Measurements from ENCODE around the gene COL8A2.
"Not testable (repeated sequence)": the region's sequence is repeated elsewhere in the genome, so short reads cannot be mapped to it uniquely, and the experiment has no call there.

The COL8A2 gene

DNA sequence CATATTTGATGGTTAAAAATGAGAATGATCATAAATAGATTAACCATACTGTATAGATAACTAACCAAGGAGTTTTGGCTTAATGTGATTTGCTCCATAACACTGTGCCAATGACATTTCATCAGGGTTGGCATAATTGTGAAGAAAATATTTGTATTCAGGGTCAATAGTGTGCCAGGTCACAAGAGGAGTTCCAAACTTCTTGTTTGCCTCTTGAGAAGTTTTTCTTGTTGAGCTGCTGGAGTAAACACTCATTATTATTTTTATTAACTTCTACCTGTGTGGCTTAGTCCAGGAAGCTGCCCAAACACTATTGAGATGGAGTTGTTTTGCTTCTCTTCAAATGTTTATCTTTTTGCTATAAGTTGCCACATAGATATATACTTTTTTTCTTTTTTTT lies 38.4 kb upstream of the COL8A2 start:
- no peaks in the 10 kb centered on the region for H3K27me3 ChIP-seq (ENCODE audit: insufficient read depth, low read length)
- peaks cover 17% of the 10 kb centered on the region for H3K4me1 ChIP-seq (ENCODE audit: insufficient read depth, low read length)
- H3K36me3 ChIP-seq (ENCODE audit: insufficient read depth, low read length): peaks cover 3% of the 10 kb centered on the region; the same call in 1 of the 2 replicates
- H3K4me3 ChIP-seq (ENCODE audit: low read length): no peak overlapping the region
- no peaks in the 10 kb centered on the region for H3K9me3 ChIP-seq (ENCODE audit: insufficient read depth, low read depth, low read length)
- H3K9ac ChIP-seq (ENCODE audit: low read depth, low read length): no peak overlapping the region
- H3K27ac ChIP-seq (ENCODE audit: low read depth, low read length): no peak overlapping the region

DNA sequence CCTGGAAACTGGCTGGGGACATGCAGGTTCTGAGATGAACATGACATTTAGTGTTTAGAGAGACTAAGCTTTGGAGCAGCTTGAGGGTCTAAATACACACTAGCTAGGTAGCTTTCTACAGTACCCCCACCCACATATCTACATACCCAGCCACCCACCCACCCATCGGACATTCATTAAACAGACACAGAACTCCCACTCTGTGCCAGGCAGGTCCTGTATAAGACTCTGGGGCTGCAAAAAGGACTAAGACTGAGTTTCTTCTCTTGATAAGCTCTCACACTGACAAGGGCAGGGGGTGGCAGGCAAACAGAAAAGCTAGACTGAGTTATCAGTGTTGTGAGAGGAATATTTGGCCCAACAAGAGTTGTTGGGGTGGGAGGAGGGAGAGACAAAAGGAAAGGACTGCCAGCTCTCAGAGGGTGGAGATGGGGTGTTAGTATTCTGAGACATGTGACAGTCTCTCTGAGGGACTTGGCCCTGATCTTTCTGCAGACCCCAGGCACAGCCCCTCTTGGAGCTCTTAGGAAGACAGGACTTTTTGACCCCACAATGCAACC lies 37.7 kb upstream of the COL8A2 start:
- WGBS: 95% methylated on average over 1 of the region's 1 CpG
- H3K27ac ChIP-seq (ENCODE audit: low read depth, low read length): no peak overlapping the region
- H3K4me1 ChIP-seq (ENCODE audit: insufficient read depth, low read length): peaks cover 18% of the 10 kb centered on the region
- no peak overlapping the region for H3K9ac ChIP-seq (ENCODE audit: low read depth, low read length)
- H3K4me3 ChIP-seq (ENCODE audit: low read length): no peak overlapping the region
- H3K27me3 ChIP-seq (ENCODE audit: insufficient read depth, low read length): no peaks in the 10 kb centered on the region
- H3K9me3 ChIP-seq (ENCODE audit: insufficient read depth, low read depth, low read length): no peaks in the 10 kb centered on the region
- H3K36me3 ChIP-seq (ENCODE audit: insufficient read depth, low read length): peaks cover 3% of the 10 kb centered on the region; the same call in 1 of the 2 replicates

- Histone ChIP-seq H3K27ac (ENCODE audit: low read depth, low read length) (no peak overlapping the region; the same call in 1 of the 2 replicates), H3K4me1 (ENCODE audit: insufficient read depth, low read length) (peaks cover 22% of the 10 kb centered on the region), H3K9me3 (ENCODE audit: insufficient read depth, low read depth, low read length) (no peaks in the 10 kb centered on the region), H3K4me3 (ENCODE audit: low read length) (peak overlapping the region; percentile 58), H3K27me3 (ENCODE audit: insufficient read depth, low read length) (no peaks in the 10 kb centered on the region), H3K9ac (ENCODE audit: low read depth, low read length) (peak overlapping the region; percentile 80; the same call in 1 of the 2 replicates), H3K36me3 (ENCODE audit: insufficient read depth, low read length) (no peaks in the 10 kb centered on the region)
- WGBS: 67% methylated on average over 14 of the region's 14 CpGs
Measured at GRCh38 chr1:36161641-36162531, 36.9 kb upstream of the COL8A2 start.

- H3K4me1 ChIP-seq (ENCODE audit: insufficient read depth, low read length): peaks cover 22% of the 10 kb centered on the region
- H3K27me3 ChIP-seq (ENCODE audit: insufficient read depth, low read length): no peaks in the 10 kb centered on the region
- H3K9ac ChIP-seq (ENCODE audit: low read depth, low read length): peak overlapping the region; percentile 80
- WGBS: 8% methylated on average over 12 of the region's 12 CpGs
- no peaks in the 10 kb centered on the region for H3K36me3 ChIP-seq (ENCODE audit: insufficient read depth, low read length)
- peak overlapping the region; percentile 97 for H3K27ac ChIP-seq (ENCODE audit: low read depth, low read length)
- H3K9me3 ChIP-seq (ENCODE audit: insufficient read depth, low read depth, low read length): no peaks in the 10 kb centered on the region
- H3K4me3 ChIP-seq (ENCODE audit: low read length): peak overlapping the region; percentile 58
Measured at GRCh38 chr1:36160949-36161485, 36.0 kb upstream of the COL8A2 start.

DNA sequence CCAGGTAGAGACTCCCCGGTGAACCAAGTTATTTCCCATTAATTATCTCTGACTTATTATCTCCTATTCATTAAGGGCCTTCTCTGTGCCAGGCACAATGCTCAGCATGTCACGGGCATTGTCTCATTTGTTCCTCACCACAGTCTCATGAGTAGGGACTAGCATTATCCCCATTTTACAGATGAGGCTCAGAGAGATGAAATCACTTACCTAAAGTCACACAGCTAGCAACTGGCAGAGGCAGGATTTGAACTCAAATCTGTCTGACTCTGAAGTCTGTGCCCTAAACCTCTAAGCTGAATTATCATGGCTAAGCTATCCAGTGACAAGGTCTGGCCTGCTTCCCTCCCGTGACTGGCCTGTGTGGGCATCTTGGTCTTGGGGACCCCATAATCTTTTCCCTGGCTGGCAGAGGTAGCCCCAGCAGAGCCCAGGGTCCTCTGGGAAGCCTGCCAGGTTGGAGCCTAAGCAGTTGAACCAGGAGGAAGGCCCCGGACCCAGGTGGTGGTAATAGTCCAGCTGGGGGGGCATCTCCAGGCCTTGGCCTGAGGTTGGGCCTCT lies 35.4 kb upstream of the COL8A2 start:
- Histone ChIP-seq H3K4me3 (ENCODE audit: low read length) (peak overlapping the region; percentile 58), H3K27ac (ENCODE audit: low read depth, low read length) (peak overlapping the region; percentile 97), H3K4me1 (ENCODE audit: insufficient read depth, low read length) (peaks cover 22% of the 10 kb centered on the region), H3K27me3 (ENCODE audit: insufficient read depth, low read length) (no peaks in the 10 kb centered on the region; the same call in 1 of the 2 replicates), H3K36me3 (ENCODE audit: insufficient read depth, low read length) (no peaks in the 10 kb centered on the region), H3K9me3 (ENCODE audit: insufficient read depth, low read depth, low read length) (no peaks in the 10 kb centered on the region), H3K9ac (ENCODE audit: low read depth, low read length) (peak overlapping the region; percentile 80)
- 83% methylated on average over 4 of the region's 4 CpGs for WGBS

- Histone ChIP-seq H3K9me3 (ENCODE audit: insufficient read depth, low read depth, low read length) (no peaks in the 10 kb centered on the region), H3K4me3 (ENCODE audit: low read length) (no peak overlapping the region), H3K36me3 (ENCODE audit: insufficient read depth, low read length) (no peaks in the 10 kb centered on the region), H3K27ac (ENCODE audit: low read depth, low read length) (no peak overlapping the region), H3K9ac (ENCODE audit: low read depth, low read length) (no peak overlapping the region), H3K4me1 (ENCODE audit: insufficient read depth, low read length) (peaks cover 22% of the 10 kb centered on the region), H3K27me3 (ENCODE audit: insufficient read depth, low read length) (peaks cover 4% of the 10 kb centered on the region)
- WGBS: 91% methylated on average over 10 of the region's 10 CpGs
Measured at GRCh38 chr1:36159614-36160387, 34.8 kb upstream of the COL8A2 start.

- not testable (repeated sequence) for H3K4me3 ChIP-seq (ENCODE audit: low read length); H3K36me3 ChIP-seq (ENCODE audit: insufficient read depth, low read length); H3K27ac ChIP-seq (ENCODE audit: low read depth, low read length); H3K9me3 ChIP-seq (ENCODE audit: insufficient read depth, low read depth, low read length); H3K9ac ChIP-seq (ENCODE audit: low read depth, low read length)
- H3K27me3 ChIP-seq (ENCODE audit: insufficient read depth, low read length): peaks cover 14% of the 10 kb centered on the region
- peaks cover 22% of the 10 kb centered on the region for H3K4me1 ChIP-seq (ENCODE audit: insufficient read depth, low read length)
- WGBS: 95% methylated on average over 10 of the region's 10 CpGs
Measured at GRCh38 chr1:36158827-36159252, 33.8 kb upstream of the COL8A2 start.

GRCh38 chr1:36157973-36158826 lies 33.2 kb upstream of the COL8A2 start:
- no peaks in the 10 kb centered on the region for H3K9me3 ChIP-seq (ENCODE audit: insufficient read depth, low read depth, low read length)
- H3K27me3 ChIP-seq (ENCODE audit: insufficient read depth, low read length): peaks cover 20% of the 10 kb centered on the region
- no peak overlapping the region for H3K9ac ChIP-seq (ENCODE audit: low read depth, low read length)
- H3K4me3 ChIP-seq (ENCODE audit: low read length): peak overlapping the region; percentile 92; the same call in 1 of the 2 replicates
- no peaks in the 10 kb centered on the region for H3K36me3 ChIP-seq (ENCODE audit: insufficient read depth, low read length)
- H3K27ac ChIP-seq (ENCODE audit: low read depth, low read length): no peak overlapping the region
- H3K4me1 ChIP-seq (ENCODE audit: insufficient read depth, low read length): peaks cover 22% of the 10 kb centered on the region
- WGBS: 87% methylated on average over 9 of the region's 9 CpGs

DNA sequence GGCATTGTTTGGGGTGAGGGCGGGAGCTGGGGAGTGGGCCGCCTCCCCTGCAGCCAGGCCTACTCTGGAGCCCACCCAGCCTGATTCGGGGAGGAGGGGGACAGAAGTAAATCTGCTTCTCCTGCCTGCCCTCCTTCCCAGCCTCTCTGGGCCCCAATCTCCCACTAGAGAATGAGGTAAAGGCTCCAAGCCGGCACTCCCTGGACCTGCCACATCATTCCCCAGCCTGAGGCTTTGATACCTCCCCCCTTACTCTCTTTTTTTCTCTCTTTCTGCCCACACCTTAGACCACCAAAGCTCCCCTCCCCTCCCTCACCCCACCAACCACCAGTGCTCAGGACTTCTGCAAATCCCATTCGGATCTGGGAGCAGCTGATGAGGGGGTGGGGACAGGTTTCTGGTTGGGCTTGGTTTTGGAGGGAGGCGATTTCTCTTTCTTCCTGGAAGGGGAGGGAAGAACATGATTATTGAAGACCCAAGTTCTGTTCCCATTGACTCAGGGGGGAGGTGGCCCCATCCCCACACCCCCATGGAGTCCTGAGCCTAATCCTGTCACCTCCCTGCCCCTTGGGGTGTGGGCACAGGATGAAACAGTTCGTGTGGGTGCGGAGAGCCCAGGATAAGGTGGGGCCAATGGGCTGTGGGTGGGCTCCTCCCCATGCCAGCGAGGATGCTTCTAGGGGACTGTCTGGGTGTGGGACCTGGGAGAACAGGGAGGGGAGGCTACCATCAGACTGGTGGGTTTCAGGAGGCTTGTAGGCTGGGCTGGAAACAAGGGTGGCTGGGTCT lies 32.3 kb upstream of the COL8A2 start:
- H3K4me3 ChIP-seq (ENCODE audit: low read length): peak overlapping the region; percentile 92
- H3K9me3 ChIP-seq (ENCODE audit: insufficient read depth, low read depth, low read length): no peaks in the 10 kb centered on the region
- WGBS: 6% methylated on average over 9 of the region's 9 CpGs
- peak overlapping the region; percentile 64; the same call in 1 of the 2 replicates for H3K27ac ChIP-seq (ENCODE audit: low read depth, low read length)
- H3K36me3 ChIP-seq (ENCODE audit: insufficient read depth, low read length): no peaks in the 10 kb centered on the region
- peaks cover 29% of the 10 kb centered on the region for H3K27me3 ChIP-seq (ENCODE audit: insufficient read depth, low read length)
- H3K4me1 ChIP-seq (ENCODE audit: insufficient read depth, low read length): peaks cover 22% of the 10 kb centered on the region
- H3K9ac ChIP-seq (ENCODE audit: low read depth, low read length): peak overlapping the region; percentile 75
